ENCODE results near the gene OLA1.

OLA1 gene

GRCh38 chr2:174026122-174026845, 222.0 kb downstream of the OLA1 start:
- FAIRE-seq, result no peak

GRCh38 chr2:174025271-174026121, 222.8 kb downstream of the OLA1 start:
- FAIRE-seq, result no peak

DNA sequence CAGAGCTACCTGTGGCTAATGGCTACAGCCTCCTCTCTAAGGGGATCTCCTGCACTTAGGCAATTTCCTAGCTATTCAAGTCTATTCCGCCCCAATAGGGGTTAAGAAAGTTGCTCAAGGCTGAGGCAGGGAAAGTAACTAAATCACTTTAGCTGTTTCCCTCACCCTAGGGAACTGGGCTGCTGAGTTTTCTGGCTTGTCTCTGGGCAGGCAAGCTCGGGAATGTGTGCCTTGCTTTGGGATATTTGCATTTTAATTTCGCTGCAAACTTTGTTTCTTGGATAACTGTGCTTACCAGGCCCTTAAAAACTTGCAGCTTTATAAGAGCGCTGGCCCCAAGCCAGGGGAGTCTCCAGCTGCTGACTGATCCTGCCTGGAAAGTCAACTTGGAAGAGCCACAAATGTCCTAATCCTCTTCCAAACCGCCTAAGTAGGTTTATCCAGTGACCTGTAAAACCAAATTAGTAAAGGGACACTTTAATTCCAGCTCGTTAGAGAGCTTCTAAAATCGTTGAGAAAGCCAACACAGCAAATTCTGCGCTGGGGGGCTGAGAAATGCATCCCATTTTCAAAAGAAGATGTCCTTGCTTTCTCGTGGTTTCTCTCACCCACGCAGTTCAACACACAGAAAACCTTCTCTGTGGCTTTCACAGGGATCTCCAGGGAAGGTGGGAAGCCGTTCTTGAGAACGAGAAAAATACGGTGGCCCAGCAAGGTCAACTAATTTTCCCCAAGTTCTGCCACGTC, 223.6 kb downstream of the OLA1 start:
- FAIRE-seq, result no peak

- no peak for FAIRE-seq
Observed at GRCh38 chr2:174023591-174024523, 224.5 kb downstream of the OLA1 start.
